Ovary (tissue), 3 donors: ENCODE measurements around the gene MIA3.

ENCODE experiments used
- EP300 ChIP-seq: sonication (generic); formaldehyde crosslinking; IDR thresholded peaks from one replicate; pipeline ENCODE4 v1.6.1; 2017; ENCODE audit warnings: antibody characterized with exemption
- POLR2A ChIP-seq: fragments of 450-650 bp; IDR thresholded peaks from one replicate; pipeline ENCODE4 v1.6.1; 2017; ENCODE audit warnings: antibody characterized with exemption, mild to moderate bottlenecking, moderate library complexity
- TF ChIP-seq, protein P1 (sequence below), 3 donors: fragments of 450-650 bp in 2 of 3; fragments of 200-600 bp in 1 of 3; IDR thresholded peaks; one replicate each; pipeline versions ENCODE4 v1.5.1 to v1.8.0; 2016 to 2022; ENCODE audit warnings: antibody characterized with exemption in 3 of 3, mild to moderate bottlenecking in 1 of 3
- donor health status: DM: no; HTN: no; CAD: no.

DNA sequence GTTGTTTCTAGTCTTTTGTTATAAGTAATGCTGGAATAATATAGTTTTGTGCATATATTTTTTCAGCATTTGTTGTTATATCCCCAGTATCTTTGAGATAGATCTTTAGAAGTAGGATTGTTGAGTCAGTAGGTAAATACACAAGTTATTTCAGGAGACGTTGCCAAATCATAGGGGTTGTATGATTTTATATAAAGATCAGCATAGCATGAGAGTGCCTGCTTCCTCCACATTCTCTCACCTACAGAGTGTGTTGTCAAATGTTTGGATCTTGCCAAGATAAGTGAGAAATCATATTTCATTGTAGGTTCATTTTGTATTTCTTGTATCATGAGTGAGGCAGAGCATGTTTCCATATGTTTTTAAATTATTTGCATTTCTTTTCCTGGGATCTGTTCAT lies 24.6 kb downstream of the MIA3 start:
- TF ChIP-seq POLR2A (no peak), EP300 (no peak)
- TF ChIP-seq, protein P1, sequence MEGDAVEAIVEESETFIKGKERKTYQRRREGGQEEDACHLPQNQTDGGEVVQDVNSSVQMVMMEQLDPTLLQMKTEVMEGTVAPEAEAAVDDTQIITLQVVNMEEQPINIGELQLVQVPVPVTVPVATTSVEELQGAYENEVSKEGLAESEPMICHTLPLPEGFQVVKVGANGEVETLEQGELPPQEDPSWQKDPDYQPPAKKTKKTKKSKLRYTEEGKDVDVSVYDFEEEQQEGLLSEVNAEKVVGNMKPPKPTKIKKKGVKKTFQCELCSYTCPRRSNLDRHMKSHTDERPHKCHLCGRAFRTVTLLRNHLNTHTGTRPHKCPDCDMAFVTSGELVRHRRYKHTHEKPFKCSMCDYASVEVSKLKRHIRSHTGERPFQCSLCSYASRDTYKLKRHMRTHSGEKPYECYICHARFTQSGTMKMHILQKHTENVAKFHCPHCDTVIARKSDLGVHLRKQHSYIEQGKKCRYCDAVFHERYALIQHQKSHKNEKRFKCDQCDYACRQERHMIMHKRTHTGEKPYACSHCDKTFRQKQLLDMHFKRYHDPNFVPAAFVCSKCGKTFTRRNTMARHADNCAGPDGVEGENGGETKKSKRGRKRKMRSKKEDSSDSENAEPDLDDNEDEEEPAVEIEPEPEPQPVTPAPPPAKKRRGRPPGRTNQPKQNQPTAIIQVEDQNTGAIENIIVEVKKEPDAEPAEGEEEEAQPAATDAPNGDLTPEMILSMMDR (IDR thresholded peaks at IDR 0.05): no peak
